ENCODE data around the gene HTR1D.
"Not testable (repeated sequence)": the region's sequence is repeated elsewhere in the genome, so short reads cannot be mapped to it uniquely, and the experiment has no call there.

The HTR1D gene, protein sequence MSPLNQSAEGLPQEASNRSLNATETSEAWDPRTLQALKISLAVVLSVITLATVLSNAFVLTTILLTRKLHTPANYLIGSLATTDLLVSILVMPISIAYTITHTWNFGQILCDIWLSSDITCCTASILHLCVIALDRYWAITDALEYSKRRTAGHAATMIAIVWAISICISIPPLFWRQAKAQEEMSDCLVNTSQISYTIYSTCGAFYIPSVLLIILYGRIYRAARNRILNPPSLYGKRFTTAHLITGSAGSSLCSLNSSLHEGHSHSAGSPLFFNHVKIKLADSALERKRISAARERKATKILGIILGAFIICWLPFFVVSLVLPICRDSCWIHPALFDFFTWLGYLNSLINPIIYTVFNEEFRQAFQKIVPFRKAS

DNA sequence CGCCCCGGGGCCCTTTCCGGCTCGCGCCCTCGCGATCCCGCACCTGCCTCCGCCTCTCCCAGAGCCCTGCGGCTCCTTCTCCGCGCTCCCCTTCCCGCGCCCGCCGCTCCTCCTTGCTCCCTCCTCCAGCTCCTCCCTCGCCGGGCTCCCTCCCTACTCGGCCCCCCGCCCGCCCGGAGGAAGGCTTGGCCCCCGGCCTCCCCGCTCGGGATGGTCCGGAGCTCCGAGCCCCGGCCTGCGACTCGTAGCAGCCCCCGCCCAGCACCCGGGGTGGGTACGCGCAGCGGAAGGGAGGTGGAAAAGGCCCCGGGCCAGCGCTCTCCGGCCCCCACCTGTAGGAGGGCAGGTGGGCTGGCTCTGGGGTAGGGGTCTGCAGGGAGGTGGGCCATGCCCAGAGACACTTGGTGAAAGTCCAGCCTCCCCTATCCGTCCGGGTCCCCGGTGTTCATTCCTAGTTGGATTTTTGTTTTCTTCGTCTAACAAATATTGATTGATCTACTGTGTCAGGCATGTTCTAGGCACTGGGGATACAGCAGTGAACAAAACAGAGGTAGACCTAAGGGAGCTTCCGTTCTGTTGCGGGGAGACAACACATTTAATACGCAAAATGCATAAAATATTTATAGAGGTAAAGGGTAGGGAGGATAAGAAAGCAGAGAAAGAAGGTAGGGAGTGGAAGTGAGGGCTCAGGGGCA lies at the start of gene HTR1D:
HTR1D (minus strand) TSS at position 82 of the 695 bp plus-strand sequence. CDS start 23,283 bp downstream, outside the sequence.
- no peak for DNase-seq

DNA sequence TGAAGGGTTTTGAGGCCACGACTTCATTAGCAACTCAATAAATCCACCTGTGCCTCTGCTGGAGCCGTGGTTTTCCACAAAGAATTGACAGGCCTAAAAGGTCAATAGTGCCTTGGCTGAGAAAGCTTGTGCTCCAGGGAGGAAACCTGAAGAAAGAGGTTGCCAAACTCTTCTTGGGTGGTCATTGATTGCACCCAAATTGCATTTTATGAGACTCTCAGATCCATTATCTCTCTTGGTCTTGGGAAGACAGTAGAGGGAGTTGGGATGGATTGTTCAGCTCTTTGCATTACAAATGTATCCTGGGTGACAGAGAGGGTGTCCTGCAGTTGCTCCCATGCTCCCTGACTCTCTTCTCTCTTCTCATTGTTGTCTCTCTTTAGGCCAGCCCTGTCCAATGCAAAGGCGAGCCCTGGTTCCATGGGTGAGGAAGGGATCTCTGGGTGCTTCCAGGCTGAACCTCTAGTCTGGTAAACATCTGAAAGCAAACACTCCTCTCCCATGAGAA lies 46.1 kb upstream of the HTR1D start:
- no peak for DNase-seq

DNA sequence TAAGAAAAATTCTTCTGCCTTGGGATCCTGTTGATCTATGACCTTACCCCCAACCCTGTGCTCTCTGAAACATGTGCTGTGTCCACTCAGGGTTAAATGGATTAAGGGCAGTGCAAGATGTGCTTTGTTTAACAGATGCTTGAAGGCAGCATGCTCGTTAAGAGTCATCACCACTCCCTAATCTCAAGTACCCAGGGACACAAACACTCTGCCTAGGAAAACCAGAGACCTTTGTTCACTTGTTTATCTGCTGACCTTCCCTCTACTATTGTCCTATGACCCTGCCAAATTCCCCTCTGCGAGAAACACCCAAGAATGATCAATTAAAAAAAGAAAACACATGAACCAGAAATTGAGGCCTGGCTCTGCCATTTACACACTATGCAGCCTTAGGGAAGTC lies 40.8 kb upstream of the HTR1D start:
- not testable (repeated sequence) for DNase-seq

DNA sequence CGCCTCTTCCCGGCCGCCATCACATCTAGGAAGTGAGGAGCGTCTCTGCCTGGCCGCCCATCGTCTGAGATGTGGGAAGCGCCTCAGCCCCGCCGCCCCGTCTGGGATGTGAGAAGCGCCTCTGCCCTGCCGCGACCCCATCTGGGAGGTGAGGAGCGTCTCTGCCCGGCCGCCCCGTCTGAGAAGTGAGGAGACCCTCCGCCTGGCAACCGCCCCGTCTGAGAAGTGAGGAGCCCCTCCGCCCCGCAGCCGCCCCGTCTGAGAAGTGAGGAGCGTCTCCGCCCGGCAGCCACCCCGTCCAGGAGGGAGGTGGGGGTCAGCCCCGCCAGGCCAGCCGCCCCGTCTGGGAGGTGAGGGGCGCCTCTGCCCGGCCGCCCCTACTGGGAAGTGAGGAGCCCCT lies 40.1 kb upstream of the HTR1D start:
- DNase-seq: not testable (repeated sequence)

DNA sequence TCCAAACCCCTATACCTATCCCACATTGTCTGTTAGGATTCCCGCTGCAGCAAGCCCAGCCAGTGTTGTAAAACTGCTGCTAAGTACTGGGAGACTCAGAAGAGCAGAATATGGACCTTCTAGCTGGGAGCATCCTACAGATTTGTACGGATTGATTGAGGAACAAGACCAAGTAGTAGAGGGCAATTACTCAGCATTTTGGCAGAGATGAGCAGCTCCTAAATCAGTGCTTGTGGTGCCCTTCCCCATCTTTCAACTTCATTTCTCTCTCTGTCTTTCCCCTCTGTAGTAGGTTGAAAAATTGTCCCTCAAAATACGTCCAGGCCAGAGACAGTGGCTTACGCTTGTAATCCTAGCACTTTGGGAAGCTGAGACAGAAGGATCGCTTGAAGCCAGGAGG lies 37.3 kb upstream of the HTR1D start:
- no peak for DNase-seq

DNA sequence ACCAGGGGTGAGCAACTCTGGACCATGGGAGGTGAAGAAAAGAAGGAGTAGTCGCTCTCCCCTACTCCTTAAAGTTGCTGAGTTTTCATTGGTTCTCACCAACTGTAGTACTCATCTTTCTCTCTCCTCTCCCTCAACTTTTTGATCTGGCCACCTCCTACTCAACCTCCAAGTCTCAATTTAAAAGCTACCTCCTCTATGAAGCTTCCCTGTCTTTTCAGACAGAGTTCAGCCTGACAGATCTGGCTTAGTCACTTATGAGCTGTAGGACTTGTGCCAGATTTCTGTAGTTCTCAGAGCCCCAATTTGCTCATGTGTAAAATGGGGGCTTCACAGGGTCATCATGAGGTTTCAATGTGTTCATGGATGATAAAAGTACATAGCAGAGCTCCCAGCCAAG lies 34.5 kb upstream of the HTR1D start:
- no peak for DNase-seq

DNA sequence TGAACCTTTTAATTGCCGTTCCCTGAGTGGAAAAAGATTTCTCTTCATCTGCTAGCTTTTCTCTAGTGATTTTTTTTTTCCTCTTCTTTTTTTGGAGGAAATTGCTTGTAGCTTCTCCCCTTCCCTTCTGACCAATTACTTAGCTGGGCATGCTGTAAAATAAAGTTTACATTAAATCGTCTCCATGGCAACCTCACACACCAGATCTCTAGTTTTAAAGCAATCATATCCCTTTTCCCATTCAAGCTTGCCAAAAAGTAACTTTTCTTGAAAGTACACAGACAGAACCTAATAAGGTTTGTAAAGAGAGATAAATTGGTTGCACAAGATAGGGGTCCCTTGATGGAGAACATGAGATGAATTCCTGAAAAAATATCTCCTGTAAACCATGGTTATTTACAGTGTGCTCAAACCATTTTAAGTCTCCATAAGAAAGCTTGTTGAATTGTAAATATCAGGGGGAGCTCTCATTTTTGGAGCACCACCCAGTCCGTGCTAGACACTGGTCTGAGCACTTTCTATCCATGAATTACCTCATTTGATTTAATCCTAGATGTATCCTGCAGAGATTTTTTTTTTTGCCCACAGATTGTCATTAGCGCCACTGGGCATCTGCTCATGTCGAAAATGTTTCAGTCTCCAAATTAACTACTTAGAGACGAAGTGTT lies 32.6 kb upstream of the HTR1D start:
- no peak for DNase-seq

DNA sequence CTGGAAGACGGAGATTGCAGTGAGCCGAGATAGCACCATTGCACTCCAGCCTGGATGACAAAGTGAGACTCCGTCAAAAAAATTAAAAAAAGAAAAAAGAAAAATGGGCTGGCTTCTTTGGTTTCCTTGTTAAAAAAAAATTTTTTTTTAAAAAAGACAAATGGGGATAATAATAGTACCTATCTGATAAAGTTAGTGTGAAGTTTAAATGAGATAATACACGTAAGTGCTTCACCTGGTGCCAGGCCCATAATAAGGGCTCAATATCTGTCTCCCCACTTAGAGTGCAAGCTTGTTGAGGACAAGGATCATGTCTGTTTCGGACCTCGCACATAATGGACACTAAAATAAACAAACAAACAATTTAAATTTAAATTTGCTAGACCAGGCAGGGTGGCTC lies 30.0 kb upstream of the HTR1D start:
- DNase-seq: no peak

DNA sequence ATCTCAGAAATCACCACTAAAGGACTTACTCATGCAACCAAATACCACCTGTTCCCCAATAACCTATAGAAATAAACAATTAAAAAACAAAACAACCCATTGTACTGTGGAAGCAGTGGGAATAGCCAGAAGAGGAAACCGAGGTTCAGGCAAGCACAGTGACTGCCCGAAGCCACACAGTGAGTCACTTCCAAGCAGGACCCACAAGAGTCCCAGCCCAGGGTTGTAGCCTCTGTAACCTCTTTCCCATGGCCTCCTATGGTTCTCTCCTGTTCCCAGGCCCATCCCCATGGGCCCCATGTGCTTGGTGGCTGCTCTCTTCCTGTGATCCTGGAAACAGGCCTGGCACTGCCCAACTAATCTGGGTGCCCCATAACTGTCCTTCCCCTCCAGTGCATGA lies 29.0 kb upstream of the HTR1D start:
- no peak for DNase-seq

DNA sequence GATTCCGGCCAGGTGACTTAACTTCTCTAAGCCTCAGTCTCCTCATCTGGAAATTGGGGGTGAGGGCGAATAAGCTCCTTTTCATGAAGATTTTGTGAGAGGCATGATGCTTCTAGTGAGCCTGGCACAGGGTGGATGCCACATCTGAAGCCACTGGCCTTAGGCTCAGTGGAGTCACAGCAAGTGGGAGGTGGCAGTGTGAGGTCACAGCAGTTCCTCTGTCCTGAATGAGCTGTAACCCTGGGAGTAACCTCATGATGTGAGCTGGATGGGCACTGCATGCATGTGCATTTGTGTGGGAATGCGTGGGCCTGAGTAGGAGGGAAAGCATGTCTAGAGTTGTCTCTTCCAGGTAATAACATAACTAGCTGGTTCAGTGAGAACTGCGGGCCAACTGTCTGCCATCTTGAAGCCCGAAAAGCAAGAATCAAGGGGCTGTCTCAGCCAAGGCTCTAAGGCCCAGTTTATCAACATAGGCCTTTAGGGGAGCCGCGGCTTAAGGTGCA lies 27.0 kb upstream of the HTR1D start:
- no peak for DNase-seq

DNA sequence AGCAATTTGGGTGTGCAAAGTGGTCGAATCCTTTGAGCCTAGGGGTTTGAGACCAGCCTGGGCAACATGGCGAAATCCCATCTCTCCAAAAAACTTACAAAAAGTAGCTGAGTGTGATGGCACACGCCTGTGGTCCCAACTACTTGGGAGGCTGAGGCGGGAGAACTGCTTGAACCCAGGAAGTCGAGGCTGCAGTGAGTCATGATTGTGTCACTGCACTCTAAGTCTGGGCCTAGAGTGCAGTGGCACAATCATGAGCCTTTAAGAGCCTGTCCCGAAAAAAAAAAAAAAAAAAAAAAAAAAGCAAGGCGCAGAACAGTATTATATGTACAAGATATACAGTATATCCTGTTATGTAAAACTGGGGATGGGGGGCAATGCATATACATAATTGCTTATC lies 25.1 kb upstream of the HTR1D start:
- no peak for DNase-seq

DNA sequence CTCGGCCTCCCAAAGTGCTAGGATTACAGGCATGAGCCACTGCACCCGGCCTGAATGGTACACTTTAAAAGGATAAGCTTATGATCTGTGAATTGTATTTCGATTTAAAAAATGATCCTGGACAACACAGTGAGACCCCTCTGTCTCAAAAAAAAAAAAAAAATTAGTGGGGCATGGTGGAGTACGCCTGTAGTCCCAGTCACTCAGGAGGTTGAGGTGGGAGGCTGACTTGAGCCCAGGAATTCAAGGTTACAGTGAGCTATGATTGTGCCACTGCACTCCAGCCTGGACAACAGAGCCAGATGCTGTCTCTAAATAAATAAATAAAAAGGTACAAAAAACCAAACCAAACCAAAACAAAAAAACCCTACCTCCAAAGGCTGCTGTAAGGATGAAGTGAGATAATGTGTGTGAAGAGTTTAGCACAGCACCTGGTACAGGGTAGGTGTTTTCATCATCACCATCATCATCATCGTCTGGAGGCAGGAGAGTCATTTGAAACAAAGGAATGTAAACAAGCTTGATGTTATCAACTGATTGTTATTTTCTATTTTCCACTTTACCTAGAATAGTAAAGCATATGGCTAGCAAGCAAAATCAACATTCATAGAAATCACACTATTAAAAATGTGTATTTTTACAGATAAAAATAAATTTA lies 22.5 kb upstream of the HTR1D start:
- no peak for DNase-seq

DNA sequence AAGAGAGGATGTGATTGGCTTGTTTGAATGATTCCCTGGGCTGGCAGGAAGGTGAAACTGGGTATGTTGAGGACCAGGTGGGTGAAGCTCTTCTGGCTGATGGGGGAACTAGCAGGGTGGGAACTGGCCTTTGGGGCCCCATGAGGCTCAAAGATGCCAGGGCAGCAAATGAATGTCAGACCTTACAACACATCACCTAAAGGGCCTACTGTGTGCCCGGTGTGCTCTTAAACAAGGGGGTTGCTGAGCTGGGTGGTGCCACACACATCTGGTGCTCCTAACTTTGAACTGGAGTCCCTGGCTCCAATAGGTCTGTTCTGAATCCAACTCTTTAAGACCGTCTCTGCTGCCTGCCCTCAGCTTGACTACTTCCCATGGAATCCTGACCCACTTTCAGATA lies 21.3 kb upstream of the HTR1D start:
- DNase-seq: no peak

DNA sequence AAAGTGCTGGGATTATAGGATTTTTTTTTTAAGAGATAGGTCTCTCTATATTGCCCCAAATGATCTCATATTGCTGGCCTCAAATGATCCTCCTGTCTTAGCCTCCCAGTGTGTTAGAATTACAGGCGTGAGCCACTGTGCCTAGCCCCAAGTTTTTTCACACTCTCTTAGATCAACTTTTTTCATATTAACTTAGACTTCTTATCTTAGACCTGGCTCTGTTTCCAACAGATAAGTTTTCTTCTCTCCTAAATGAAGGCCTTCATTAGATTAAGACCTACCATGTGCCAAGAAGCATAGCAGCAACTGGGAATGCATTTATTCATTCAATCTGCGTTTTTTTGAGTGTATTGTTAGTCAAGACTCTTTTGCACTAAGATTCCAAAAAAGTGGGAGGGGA lies 20.2 kb upstream of the HTR1D start:
- no peak for DNase-seq

DNA sequence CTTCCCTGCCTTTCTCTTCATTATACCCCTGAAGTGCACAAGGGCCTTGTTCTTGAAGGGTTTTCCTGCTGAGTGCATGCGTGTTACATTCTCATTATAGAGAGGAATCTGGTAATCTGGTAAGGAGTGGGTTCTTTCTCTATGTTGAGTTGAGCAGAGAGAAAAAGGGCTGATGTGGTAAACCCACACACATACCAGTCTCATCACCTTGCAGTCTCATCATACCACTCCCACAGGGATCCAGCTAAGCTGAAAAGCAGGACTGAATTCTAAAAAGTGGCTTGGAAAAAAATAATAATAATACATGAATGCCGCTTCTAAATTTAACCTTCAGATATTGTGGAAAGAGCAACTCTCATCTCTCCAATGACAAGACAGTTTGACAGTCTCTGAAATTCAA lies 10.5 kb upstream of the HTR1D start:
- no peak for DNase-seq

DNA sequence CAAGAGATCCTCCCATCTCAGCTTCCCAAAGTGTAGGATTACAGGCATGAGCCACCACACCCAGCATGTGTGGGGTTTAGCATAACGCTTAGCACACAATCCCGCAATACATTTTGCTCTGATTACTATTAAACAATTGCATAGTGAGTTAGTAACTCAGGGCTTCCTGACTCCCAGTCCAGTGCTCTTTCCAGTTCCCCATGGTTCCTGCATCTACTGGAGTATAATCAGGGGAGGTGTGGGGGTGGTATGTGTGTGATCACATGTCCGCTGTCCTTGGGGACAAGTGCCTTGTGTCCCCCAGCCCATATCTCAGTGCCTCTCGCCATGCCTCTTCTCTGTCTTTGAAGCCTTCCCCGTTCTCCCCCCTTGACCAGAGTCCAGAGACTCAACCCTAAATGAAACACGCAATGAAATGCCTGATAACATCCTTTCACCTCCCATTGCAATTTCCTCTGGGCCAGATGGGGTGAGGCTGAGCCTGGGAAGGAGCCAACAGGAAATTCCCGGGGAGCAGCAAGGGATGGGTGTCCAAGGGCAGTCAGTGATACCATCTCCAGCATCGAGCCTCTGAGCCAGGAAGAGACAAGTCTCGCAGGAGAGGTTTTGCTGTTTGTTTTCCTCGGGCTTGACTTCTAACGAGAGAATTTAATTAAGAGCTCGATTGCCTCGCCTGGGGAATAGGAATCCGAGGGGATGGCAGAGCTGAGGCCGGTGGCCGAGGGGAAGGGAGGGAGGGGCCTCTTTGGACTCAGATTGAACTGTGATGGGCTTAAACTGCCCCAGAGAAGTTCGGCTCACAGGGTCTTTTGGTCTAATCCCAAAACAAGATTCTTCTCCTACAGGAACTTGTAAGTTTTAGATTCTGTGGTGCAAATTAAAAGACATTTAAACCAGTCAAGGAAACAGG lies 7.7 kb upstream of the HTR1D start:
- no peak for DNase-seq

DNA sequence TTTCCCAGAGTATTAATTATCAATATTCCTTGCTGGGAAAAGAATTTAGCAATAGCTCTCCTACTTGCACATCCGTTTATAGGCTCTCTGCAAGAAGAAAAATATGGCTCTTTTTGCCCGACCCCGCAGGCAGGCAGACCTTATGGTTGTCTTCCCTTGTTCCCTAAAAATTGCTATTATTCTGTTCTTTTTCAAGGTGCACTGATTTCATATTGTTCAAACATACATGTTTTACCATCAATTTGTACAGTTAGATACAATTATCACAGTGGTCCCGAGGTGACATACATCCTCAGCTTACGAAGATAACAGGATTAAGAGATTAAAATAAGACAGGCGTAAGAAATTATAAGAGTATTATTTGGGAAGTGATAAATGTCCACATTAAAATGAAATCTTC lies 6.7 kb upstream of the HTR1D start:
- DNase-seq: not testable (repeated sequence)

DNA sequence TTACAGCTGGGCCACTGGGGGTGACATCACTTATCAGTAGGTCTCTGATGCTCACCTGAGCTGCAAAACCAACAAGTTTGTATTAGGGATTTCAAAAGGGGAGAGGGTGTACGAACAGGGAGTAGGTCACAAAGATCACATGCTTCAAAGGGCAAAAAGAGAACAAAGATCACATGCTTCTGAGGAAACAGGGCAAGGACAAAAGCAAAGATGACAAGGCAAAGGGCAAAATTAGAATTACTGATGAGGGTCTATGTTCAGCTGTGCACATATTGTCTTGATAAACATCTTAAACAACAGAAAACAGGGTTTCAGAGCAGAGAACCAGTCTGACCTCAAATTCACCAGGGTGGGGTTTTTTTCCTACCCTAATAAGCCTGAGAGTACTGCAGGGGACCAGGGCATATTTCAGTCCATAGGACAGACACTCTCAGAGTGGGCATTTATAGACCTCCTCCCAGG lies 6.2 kb upstream of the HTR1D start:
- not testable (repeated sequence) for DNase-seq

DNA sequence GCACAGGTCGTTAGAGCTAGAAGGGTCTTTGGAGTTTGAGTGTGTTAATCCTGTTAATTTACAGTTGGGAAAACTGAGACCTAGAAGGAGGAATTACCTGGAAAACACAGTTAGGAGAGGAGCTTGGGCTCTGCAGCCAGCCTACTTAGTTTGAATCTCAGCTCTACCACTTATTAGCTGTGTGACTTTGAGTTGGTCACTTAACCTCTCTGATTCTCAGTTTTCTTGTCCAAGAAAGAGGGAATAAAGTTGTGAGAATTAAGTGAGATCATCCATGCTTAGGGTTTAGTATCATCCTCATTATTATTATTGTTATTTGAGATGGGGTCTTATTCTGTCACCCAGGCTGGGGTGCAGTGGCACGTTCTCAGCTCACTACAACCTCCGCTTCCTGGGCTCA lies 5.4 kb upstream of the HTR1D start:
- no peak for DNase-seq

DNA sequence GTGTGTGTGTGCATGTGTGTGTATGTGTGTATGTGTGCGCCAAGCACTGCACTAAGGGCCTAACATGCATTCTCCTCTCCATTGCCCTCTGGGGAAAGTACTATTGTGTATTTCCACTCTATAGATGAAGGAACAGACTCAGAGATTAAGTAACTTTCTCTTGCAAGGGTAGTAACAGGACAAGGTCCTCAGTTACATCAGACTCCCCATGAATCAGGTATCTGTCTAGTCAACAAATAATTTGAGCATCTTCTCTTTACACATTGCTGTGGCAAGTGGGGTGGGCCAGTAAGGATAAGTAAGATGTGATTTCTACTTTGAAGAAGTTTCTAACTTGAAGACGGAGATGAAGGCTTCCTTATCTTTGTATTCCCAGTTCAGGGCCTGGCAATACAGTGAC lies 5.0 kb upstream of the HTR1D start:
- DNase-seq: no peak

DNA sequence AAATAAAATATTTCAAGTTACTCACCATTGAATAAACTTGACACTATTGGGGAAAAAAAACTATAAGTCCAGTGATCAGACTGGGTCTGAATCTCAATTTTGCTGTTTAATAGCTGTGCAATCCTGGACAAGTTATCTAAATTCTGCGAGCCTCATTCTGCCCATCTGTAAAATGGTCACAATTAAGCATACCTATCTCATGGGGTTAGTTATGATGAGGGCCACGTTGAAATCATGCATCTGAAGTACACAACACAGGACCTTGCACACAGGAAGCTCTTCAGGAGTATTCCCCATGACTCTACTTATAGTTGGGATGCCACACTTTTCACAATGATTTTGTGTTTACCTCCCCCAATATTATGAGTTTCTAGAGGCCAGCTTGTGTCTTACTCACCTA lies 3.8 kb upstream of the HTR1D start:
- no peak for DNase-seq

All from CD4-positive, alpha-beta T cell treated with Interleukin-17A for 1 hour (primary cell).